B cell (primary cell): Measurements from ENCODE around the gene RAPGEF1. TPM values are rescaled to one million over a fixed set of nuclear protein-coding genes. Genes with fewer than 3 reads are reported as not detected.

ENCODE experiments used
- ATAC-seq: fragments of 200-7000 bp; cut with Tn5 transposase; one replicate; pipeline ENCODE4 v1.10.0; 2021; ENCODE audit warnings: low read depth, mild to moderate bottlenecking, moderate number of reproducible peaks, moderate library complexity
- CTCF ChIA-PET: fragments of 350-600 bp; sonication (Branson Sonifier 250); formaldehyde crosslinking; loops from one replicate; lab custom pipeline; 2021; ENCODE audit warnings: antibody characterized with exemption, inconsistent platforms; lab: Charles Lee
- POLR2A ChIA-PET: fragments of 350-600 bp; sonication (Branson Sonifier 250); formaldehyde crosslinking; loops from one replicate; lab custom pipeline; 2021; ENCODE audit warnings: antibody characterized with exemption; lab: Charles Lee
- DNase-seq: peaks from one replicate; pipeline ENCODE4 v3.0.0; 2013
- H2AFZ ChIP-seq: 2 replicates; pipeline ENCODE4 v1.6.1; 2012; ENCODE audit warnings: mild to moderate bottlenecking, low read depth, low read length; ENCODE audit not compliant: insufficient read depth, poor library complexity, severe bottlenecking
- H3K27ac ChIP-seq, 2 donors: 1 replicate in 1 of 2; 2 replicates in 1 of 2; pipeline ENCODE4 v1.5.1; 2012 to 2013; ENCODE audit warnings: low read length in 2 of 2, mild to moderate bottlenecking in 2 of 2, moderate library complexity in 1 of 2
- H3K27me3 ChIP-seq, 4 experiments: fragments of 200-600 bp in 1 of 4; sonication (generic) in 1 of 4; replicated peaks in 1 of 4; 1 replicate in 2 of 4; 2 replicates in 2 of 4; pipeline versions ENCODE4 v1.6.1 to v1.7.0; 2013 to 2016; ENCODE audit warnings: low read length in 3 of 4, mild to moderate bottlenecking in 2 of 4, mixed read lengths in 1 of 4, moderate library complexity in 1 of 4; ENCODE audit not compliant: insufficient read depth in 4 of 4, control insufficient read depth in 3 of 4; ENCODE audit errors: control extremely low read depth in 1 of 4
- H3K36me3 ChIP-seq, 2 experiments: replicated peaks in 1 of 2; 1 replicate in 1 of 2; 2 replicates in 1 of 2; pipeline versions ENCODE4 v1.6.1 to v1.7.1; 2013; ENCODE audit warnings: low read length in 1 of 2; ENCODE audit not compliant: insufficient read depth in 2 of 2, control insufficient read depth in 1 of 2; ENCODE audit errors: control extremely low read depth in 1 of 2, extremely low read depth in 1 of 2
- H3K4me1 ChIP-seq, 2 donors: fragments of 200-600 bp in 1 of 2; sonication (generic) in 1 of 2; 1 replicate in 1 of 2; 2 replicates in 1 of 2; pipeline versions ENCODE4 v1.5.1 to v1.6.1; 2013 to 2017; ENCODE audit warnings: low read length in 2 of 2; ENCODE audit not compliant: control insufficient read depth in 2 of 2, insufficient read depth in 2 of 2
- H3K4me2 ChIP-seq: replicated peaks from 2 replicates; pipeline ENCODE3; 2012; ENCODE audit warnings: mild to moderate bottlenecking, low read depth, low read length; ENCODE audit not compliant: poor library complexity, severe bottlenecking
- H3K4me3 ChIP-seq, 5 experiments: fragments of 200-600 bp in 1 of 5; sonication (generic) in 1 of 5; 1 replicate in 3 of 5; 2 replicates in 2 of 5; pipeline versions ENCODE4 v1.5.1 to v1.7.0; 2011 to 2016; ENCODE audit warnings: low read length in 4 of 5, mild to moderate bottlenecking in 4 of 5, low read depth in 2 of 5, control low read depth in 1 of 5, moderate library complexity in 1 of 5; ENCODE audit not compliant: insufficient read depth in 1 of 5; ENCODE audit errors: control extremely low read depth in 1 of 5, extremely low read depth in 1 of 5
- H3K79me2 ChIP-seq: fragments of 200-600 bp; sonication (generic); one replicate; pipeline ENCODE4 v1.6.0; 2016; ENCODE audit warnings: low read length; ENCODE audit not compliant: control insufficient read depth, insufficient read depth
- H3K9ac ChIP-seq: fragments of 200-600 bp; sonication (generic); 2 replicates; pipeline ENCODE4 v1.6.1; 2017; ENCODE audit warnings: mild to moderate bottlenecking, low read length, moderate library complexity
- H3K9me3 ChIP-seq, 3 donors: one replicate each; pipeline versions ENCODE4 v1.6.1 to v1.7.1; 2013; ENCODE audit warnings: low read length in 2 of 3; ENCODE audit not compliant: control insufficient read depth in 2 of 3, insufficient read depth in 1 of 3; ENCODE audit errors: control extremely low read depth in 1 of 3
- H4K20me1 ChIP-seq: 2 replicates; pipeline ENCODE4 v1.6.0; 2012; ENCODE audit warnings: mild to moderate bottlenecking, low read length; ENCODE audit not compliant: insufficient read depth, control insufficient read depth, poor library complexity, severe bottlenecking
- H3K27ac Mint-ChIP-seq: one replicate; pipeline ENCODE4 v1.8.0; 2021; ENCODE audit warnings: mixed read lengths
- H3K27me3 Mint-ChIP-seq: one replicate; pipeline ENCODE4 v1.8.0; 2021; ENCODE audit warnings: mixed read lengths
- H3K4me1 Mint-ChIP-seq: one replicate; pipeline ENCODE4 v1.8.0; 2021; ENCODE audit warnings: mixed read lengths
- H3K4me3 Mint-ChIP-seq: one replicate; pipeline ENCODE4 v1.8.0; 2021; ENCODE audit warnings: mixed read lengths
- H3K9me3 Mint-ChIP-seq: one replicate; pipeline ENCODE4 v1.8.0; 2022; ENCODE audit warnings: mixed read lengths; ENCODE audit not compliant: insufficient read depth
- EZH2 ChIP-seq: IDR thresholded peaks from 2 replicates; pipeline ENCODE4 v1.6.1; 2012; ENCODE audit warnings: borderline replicate concordance, low read depth, mild to moderate bottlenecking, moderate library complexity, low read length; ENCODE audit not compliant: insufficient read depth, poor library complexity, severe bottlenecking
- WGBS: methylation state at CpG from one replicate; pipeline ENCODE4 v1.1.5; 2013; ENCODE audit warnings: missing lambda C conversion rate; ENCODE audit not compliant: insufficient coverage; 5-methylcytosine and 5-hydroxymethylcytosine counted together
- intact Hi-C: fragments of 100-400 bp; cut with micrococcal nuclease; formaldehyde crosslinking; loops from one replicate; pipeline ENCODE4 v1.10.0; 2022
- polyA plus RNA-seq: library from polyadenylated mRNA; depleted of rRNA; stranded (reverse); fragments of >200 nt; gene quantifications from 2 replicates; pipeline ENCODE4 v1.2.3, GENCODE V29; 2012
- total RNA-seq, 2 donors: library from RNA; stranded (reverse); fragments of 120-200 nt in 1 of 2; gene quantifications; 1 replicate in 1 of 2; 2 replicates in 1 of 2; pipeline versions ENCODE4 v1.2.3 to v1.2.4, GENCODE V29; 2013 to 2022
- TF ChIP-seq, protein P1 (sequence below): fragments of 200-600 bp; IDR thresholded peaks from one replicate; pipeline ENCODE4 v1.8.0; 2022; ENCODE audit warnings: antibody characterized with exemption, mild to moderate bottlenecking

Gene RAPGEF1
- total and polyA plus RNA-seq, 2 donors (not counting 1 experiment from before 2014, with no cell fraction given), result 134 to 447 TPM

DNA sequence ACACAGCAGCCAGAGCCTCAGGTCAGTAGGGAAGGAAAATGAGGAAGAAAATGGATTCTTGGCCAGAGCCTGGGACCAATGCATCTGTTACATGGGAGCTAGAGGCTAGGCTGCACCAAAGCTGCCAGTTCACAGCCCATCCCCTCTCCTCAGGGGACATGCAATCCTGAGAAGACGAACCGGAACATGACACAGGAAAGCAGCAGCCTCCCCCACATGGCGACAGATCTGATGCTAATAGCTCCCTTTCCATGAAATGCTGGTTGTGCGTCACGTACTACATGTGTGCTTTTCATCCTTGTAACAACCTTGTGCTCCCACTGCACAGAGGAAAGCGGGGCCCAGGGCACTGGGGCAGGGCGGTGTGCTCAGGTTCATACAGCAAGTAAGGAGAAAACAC, 127.0 kb downstream of the RAPGEF1 start:
- Histone ChIP-seq H3K4me3 (no peak overlapping the region), H3K9ac (no peak overlapping the region), H2AFZ (no peak overlapping the region), H3K27me3 (no peaks in the 10 kb centered on the region), H4K20me1 (peaks cover 63% of the 10 kb centered on the region), H3K79me2 (peaks cover 52% of the 10 kb centered on the region), H3K9me3 (no peaks in the 10 kb centered on the region), H3K27ac (no peak overlapping the region), H3K4me1 (no peaks in the 10 kb centered on the region), H3K36me3 (peaks cover 12 to 92% of the 10 kb centered on the region in 2 experiments), H3K4me2 (no peak overlapping the region)
- intact Hi-C loops, result no loop called here
- Mint-ChIP-seq H3K27me3 (no peaks in the 10 kb centered on the region), H3K9me3 (no peaks in the 10 kb centered on the region), H3K27ac (peak overlapping the region; percentile 48), H3K4me3 (no peak overlapping the region), H3K4me1 (peaks cover 6% of the 10 kb centered on the region)
- TF ChIP-seq EZH2, result no peak
- TF ChIP-seq, protein P1, sequence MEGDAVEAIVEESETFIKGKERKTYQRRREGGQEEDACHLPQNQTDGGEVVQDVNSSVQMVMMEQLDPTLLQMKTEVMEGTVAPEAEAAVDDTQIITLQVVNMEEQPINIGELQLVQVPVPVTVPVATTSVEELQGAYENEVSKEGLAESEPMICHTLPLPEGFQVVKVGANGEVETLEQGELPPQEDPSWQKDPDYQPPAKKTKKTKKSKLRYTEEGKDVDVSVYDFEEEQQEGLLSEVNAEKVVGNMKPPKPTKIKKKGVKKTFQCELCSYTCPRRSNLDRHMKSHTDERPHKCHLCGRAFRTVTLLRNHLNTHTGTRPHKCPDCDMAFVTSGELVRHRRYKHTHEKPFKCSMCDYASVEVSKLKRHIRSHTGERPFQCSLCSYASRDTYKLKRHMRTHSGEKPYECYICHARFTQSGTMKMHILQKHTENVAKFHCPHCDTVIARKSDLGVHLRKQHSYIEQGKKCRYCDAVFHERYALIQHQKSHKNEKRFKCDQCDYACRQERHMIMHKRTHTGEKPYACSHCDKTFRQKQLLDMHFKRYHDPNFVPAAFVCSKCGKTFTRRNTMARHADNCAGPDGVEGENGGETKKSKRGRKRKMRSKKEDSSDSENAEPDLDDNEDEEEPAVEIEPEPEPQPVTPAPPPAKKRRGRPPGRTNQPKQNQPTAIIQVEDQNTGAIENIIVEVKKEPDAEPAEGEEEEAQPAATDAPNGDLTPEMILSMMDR, result no peak
- no peak for ATAC-seq
- ChIA-PET POLR2A (no interaction called here), CTCF (interaction anchor here (3.5 kb wide), 1 partner anchor 131 kb away, joined by 10 read pairs; no protein-coding TSS in a partner anchor)
- WGBS, result 99% methylated on average over 7 of the region's 7 CpGs
- no peak for DNase-seq

DNA sequence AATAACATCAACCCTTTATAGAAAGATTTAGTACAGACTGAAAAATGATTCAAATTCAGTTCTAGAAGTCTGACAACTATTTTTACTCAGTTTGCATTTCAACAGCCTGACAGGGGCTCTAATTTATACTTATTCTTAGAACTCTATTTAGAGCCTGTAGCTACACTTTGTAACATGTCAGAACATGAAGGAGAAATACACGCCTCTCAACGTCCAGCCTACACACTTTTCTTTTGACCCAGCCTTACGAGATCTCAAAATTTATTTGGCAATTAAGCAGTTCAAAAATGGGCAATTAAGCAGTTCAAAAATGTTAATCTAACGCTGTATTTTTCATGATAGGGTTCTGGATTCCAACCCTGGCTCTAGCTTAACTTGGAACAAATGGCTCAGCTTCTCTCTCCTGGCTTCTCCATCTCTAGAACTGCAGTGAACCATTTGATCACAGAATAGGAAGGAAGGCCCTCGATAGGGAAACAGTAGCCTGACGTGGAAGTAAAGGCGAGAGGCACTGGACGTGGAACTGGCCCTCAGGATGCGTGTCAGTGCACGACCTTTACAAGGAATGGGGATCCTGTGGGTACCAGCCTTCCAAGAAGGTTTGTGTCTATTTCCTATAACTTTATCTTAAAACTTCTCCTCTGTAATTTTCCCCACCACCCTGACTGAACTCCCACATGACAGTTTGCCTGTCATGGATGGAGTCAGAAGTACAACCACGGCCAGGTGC, 128.1 kb downstream of the RAPGEF1 start:
- ChIA-PET CTCF (interaction anchor here (0.6 to 3.5 kb wide), 5 partner anchors 9 to 132 kb away, joined by 3 to 10 read pairs (median 4); no protein-coding TSS in a partner anchor), POLR2A (no interaction called here)
- no peaks in the 10 kb centered on the region for H3K27me3 Mint-ChIP-seq
- H3K4me1 ChIP-seq, result no peaks in the 10 kb centered on the region
- intact Hi-C loops, result no loop called here
- ATAC-seq (no peak), DNase-seq (no peak)
- H4K20me1 ChIP-seq, result peaks cover 72% of the 10 kb centered on the region
- H3K27me3 ChIP-seq, result no peaks in the 10 kb centered on the region
- no peaks in the 10 kb centered on the region for H3K9me3 ChIP-seq
- H3K9me3 Mint-ChIP-seq, result no peaks in the 10 kb centered on the region
- no peak overlapping the region for H3K4me3 Mint-ChIP-seq
- peaks cover 47% of the 10 kb centered on the region for H3K79me2 ChIP-seq
- 96% methylated on average over 8 of the region's 11 CpGs for WGBS
- H3K36me3 ChIP-seq, result peaks cover 13 to 87% of the 10 kb centered on the region in 2 experiments
- H3K27ac Mint-ChIP-seq, result no peak overlapping the region
- TF ChIP-seq, protein P1, result no peak
- no peak for TF ChIP-seq EZH2
- no peak overlapping the region for H2AFZ ChIP-seq
- no peak overlapping the region for H3K4me2 ChIP-seq
- H3K9ac ChIP-seq, result no peak overlapping the region
- H3K27ac ChIP-seq, result no peak overlapping the region
- H3K4me1 Mint-ChIP-seq, result peaks cover 6% of the 10 kb centered on the region
- no peak overlapping the region for H3K4me3 ChIP-seq
